Loucy (cell line): Measurements from ENCODE around the gene RHOH.

Experiments
- CTCF ChIP-seq: fragments of 200-600 bp; sonication (generic); conservative IDR thresholded peaks from 2 replicates; pipeline ENCODE4 v1.5.1; 2014; ENCODE audit warnings: mild to moderate bottlenecking, antibody characterized with exemption, low read length
- EZH2phosphoT487 ChIP-seq: fragments of 200-600 bp; IDR thresholded peaks from 2 replicates; pipeline ENCODE4 v1.6.1; 2018; ENCODE audit warnings: antibody characterized with exemption, mild to moderate bottlenecking, moderate library complexity, borderline replicate concordance

GRCh38 chr4:40283968-40284367 is 87.1 kb downstream of the RHOH start:
- TF ChIP-seq CTCF = no peak; the same call in 1 of the 2 replicates
- no peak for TF ChIP-seq EZH2phosphoT487
